GM21717 (cell line): ENCODE data around the gene RPAP2.
"Not testable (repeated sequence)": the region's sequence is repeated elsewhere in the genome, so short reads cannot be mapped to it uniquely, and the experiment has no call there.

ENCODE experiments used
- ATAC-seq: cut with Tn5 transposase; IDR thresholded peaks from one replicate; pipeline ENCODE4 v1.9.1; 2021; ENCODE audit warnings: mild to moderate bottlenecking, moderate library complexity; ENCODE audit not compliant: unreplicated experiment

The RPAP2 gene

DNA sequence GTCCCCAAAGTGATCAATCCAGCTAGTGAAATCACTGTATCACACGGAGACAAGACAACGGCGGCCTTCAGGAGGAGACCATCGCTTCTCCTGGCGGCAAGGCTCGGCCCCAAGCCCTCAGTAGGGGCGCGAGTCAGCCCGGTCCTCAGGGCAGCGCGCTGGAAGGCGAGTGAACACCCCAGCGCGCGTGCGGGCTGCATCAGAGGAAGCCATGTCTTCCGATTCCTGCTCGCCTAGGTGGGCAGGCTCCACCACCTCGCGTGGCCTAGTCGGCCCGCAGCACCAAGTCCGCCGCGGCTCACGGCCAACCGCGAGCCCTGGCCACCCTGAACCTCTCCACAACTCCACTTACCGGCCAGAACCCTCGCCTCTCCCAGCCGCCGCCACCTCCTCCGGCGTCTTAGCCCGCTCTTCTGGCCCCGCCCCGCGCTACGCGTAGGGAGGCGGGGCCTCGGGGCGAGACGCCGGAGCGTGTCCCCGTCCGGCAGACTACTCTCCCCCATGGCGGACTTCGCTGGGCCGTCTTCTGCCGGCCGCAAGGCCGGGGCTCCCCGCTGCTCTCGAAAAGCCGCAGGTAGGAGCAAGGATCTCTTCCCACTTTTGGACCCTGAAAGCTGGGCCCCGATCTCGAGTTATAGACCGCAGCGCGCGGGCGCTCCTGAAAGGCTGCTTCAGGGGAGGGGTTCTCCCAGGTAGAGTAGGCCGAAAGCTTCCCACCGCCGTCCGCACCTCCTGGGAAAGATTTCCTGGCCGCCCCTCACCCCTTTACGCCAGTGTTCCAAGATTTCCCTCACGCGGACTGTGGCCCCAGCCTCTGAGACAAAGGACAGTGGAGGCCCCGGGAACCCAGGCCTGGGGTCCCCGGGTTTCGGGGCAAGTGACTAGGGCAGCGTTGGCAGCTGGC, at the start of gene RPAP2, which contains the start of gene GLMN:
TSS of gene RPAP2 (plus strand) at position 487 of the 904 bp plus-strand sequence. CDS start at position 502, 15 bp downstream.
TSS of gene GLMN (minus strand) at position 415 of the 904 bp plus-strand sequence. CDS start 988 bp downstream, outside the sequence.
- ATAC-seq: peak; percentile 99

DNA sequence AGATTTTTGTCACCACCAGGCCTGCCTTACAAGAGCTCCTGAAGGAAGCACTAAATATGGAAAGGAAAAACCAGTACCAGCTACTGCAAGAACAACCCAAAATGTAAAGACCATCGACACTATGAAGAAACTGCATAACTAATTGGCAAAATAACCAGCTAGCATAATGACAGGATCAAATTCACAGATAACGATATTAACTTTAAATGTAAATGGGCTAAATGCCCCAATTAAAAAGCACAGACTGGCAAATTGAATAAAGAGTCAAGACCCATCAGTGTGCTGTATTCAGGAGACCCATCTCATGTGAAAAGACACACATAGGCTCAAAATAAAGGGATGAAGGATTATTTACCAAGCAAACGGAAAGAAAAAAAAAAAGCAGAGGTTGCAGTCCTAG, 44.1 kb upstream of the RPAP2 start:
- ATAC-seq: not testable (repeated sequence)

DNA sequence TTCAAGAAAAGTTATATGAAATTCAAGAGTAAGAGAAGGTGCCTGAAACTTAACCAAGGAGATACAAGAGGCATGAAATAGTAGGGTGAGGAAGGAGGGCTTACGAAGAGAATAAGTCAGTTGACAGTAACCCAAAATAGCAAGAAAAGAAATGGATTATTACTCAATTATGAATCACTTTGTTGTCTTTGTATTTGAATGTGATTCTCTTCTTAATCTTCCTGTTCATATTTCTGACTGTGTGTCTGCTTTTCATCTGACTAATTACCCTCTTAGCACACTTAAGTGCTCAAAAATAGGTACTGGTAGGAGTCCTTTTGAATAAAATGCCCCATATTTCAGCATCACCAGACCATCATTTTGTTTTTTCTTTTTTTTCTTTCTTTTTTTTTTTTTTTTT, 39.5 kb upstream of the RPAP2 start:
- ATAC-seq: no peak

DNA sequence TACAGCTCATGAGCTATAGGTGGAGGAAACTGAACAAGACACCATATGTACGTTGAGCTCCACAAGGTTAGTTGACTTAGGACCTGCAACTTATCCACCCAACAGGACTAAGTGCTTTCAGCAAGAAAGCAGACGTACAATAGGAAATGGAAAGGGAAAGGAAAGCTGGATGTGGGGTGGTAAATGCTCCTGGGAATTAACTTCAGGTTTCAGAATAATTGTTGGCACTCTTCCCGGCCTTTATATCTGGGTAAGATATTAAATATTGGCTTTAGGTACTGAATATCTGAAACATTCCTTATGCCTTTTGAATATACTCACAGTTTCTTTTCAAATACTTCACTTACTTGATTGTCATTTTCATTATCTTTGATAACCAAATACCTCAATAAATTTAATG, 36.3 kb upstream of the RPAP2 start:
- no peak for ATAC-seq

GRCh38 chr1:92273039-92273438, 25.8 kb upstream of the RPAP2 start:
- no peak for ATAC-seq

DNA sequence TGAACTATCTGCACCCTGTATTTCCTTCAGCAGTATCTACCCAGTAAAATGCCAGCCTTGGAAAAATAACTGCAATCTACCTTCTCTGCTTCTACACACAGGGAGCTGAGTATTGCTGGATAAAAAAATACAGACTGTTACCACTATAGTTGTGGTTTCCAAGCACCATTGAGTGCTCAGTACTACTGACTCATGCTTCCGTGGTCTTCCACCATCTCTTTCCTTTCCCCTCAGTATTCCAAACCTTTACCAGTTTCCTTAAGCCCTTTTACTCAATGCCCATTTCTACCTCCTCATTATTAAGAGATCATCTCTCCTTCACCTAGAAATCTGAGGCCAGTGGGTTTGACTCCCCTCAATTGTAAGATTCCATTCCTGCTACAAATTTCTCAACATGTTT, 23.9 kb upstream of the RPAP2 start:
- no peak for ATAC-seq

DNA sequence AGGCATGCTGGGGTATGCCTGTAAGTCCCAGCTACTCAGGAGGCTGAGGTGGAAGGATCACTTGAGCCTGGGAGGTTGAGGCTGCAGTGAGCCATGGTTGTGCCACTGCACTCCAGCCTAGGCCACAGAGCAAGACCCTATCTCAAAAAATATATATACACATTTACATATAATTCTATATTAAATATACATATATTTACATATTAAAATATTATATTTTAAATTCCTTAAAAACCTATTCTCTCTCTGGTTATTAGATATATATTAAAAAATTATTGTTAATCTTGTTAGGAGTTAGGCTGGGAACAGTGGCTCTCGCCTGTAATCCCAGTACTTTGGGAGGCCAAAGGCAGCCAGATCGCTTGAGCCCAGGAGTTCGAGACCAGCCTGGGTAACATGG, 22.8 kb upstream of the RPAP2 start:
- no peak for ATAC-seq

DNA sequence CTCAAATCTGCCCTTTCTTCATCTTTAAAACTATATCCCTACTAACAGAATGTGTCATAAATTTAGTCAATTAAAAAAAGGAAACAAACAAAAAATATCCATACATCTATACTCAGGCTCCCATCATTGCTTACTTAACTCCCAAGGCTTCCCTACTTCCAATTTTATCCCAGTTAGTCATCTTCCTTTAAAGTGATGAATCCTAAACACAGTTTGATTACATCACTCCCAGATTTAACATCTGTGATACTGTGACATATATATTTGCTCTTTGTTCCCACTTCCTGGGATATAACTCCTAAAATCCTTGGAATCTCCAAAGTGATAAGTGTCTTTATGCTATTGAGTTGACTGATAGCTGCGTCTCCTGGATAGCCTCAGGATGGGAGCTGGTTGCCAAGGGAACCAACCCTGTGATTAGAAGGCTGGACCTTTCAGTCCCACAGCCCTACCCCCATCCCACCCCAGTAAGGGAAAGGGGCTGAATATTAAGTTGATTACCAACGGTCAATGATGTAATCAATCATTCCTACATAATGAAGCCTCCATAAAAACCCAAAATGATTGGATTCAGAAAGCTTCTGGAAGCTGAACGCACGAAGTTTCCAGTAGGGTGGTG, 21.6 kb upstream of the RPAP2 start:
- no peak for ATAC-seq

GRCh38 chr1:92279781-92280180, 19.1 kb upstream of the RPAP2 start:
- ATAC-seq: not testable (repeated sequence)

DNA sequence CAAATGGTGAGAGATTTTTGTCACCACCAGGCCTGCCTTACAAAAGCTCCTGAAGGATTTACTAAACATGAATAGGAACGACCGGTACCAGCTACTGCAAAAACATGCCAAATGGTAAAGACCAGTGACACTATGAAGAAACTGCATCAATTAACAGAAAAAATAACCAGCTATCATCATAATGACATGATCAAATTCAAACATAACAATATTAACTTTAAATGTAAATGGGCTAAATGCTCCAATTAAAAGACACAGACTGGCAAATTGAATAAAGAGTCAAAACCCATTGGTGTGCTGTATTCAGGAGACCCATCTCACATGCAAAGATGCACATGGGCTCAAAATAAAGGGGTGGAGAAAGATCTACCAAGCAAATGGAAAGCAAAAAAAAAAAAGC, 17.4 kb upstream of the RPAP2 start:
- ATAC-seq: not testable (repeated sequence)

DNA sequence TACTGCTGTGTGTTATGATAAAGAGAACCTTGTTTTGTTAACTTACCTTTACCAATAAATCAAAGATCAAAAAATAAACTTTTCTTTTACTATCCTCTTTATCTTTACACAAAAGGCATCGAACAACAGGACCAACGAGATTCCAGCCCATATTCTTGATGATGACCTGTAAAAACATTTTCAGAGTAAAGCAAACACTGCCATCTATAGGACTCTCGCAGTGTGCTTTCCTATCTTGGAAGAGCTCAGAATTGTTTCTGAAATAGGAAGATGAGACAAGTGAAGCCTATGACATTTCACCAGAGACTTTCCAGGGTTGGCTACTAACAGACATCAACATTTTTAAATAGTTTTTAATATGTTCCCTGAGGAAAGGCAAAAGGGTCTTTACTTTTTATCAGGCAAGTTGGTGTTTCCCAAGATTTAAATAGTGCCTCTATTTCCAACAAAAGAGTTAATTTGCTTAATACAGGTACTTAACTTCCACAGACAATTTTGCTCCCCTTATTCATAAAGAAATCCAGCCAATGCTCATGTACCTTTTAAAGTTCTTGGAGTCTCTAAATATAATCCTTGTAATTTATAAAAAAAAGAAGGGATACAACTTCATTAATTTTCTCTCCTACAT, 7.4 kb upstream of the RPAP2 start:
- no peak for ATAC-seq

- ATAC-seq: no peak
Observed at GRCh38 chr1:92298213-92298572, 666 bp upstream of the RPAP2 start.

DNA sequence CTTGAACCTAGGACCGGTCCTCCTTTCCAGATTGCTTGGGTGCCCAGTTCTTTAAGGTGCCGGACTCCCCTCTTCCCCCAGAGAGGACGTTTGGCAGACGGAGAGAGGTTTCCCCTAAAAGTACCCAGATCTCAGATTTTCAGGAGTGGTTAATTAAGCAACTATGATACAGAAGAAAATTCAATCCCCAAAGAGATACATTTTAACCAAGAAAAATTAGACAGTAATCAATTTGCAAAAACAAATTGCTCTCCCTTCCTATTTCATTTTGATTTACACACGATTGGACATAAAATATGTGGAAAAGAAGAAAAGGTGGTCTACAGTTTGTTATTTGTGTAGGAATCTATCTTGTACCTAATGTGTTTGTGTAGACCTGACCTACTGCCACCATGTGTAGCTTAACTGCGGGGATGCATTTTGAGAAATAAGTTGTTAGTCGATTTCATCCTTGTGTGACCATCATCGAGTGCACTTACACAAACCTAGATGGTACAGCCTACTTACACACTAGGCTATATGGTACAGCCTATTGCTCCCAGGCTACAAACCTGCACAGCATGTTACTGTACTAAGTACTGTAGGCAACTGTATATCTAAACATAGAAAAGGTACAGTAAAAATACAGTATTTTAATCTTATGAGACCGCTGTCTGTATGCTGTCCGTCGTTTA, 755 bp downstream of the RPAP2 start:
- ATAC-seq: no peak

GRCh38 chr1:92301021-92301420, 2.2 kb downstream of the RPAP2 start:
- ATAC-seq: no peak

- ATAC-seq: no peak
Observed at GRCh38 chr1:92306020-92306419, 7.2 kb downstream of the RPAP2 start.

GRCh38 chr1:92307980-92308379, 9.1 kb downstream of the RPAP2 start:
- ATAC-seq: no peak

DNA sequence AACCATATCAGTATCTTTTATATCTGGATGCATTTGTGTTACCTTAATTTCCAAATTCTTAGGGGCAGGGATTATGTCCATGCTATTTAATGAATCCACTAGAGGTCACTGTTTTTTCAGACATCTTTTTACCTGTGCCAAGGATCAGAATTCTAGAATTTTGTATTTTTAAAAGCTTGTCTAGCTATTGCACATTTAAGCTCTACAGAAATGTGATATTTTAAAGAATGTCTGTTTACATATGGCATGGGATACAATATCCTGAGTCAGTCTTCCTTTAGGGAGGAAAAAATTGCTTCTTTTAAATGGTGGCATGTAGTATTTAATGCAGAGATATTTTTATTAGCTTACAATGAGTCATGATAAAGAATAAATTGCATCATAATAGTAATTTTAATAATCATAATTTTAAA, 11.3 kb downstream of the RPAP2 start:
- ATAC-seq: no peak

DNA sequence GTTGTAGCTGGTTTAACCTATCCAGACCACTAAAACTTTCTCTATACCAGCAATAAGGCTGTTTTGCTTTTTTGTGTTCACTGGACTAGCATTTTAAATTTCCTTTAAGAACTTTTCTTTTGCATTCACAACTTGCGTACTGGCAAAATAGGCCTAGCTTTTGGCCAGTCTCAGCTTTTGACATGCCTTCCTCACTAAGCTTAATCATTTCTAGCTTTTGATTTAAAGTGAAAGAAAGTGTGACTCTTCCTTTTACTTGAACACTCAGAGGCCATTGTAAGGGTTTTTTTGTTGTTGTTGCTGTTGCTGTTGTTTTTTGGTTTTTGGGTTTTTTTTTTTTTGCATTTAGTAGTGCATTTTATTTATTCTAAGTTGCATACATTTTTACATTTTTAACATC, 15.2 kb downstream of the RPAP2 start:
- ATAC-seq: no peak

- ATAC-seq: no peak
Observed at GRCh38 chr1:92315766-92316599, 17.1 kb downstream of the RPAP2 start.

GRCh38 chr1:92317836-92318493, 19.1 kb downstream of the RPAP2 start:
- ATAC-seq: no peak
